ENCODE data around the gene SFMBT2.

DNA sequence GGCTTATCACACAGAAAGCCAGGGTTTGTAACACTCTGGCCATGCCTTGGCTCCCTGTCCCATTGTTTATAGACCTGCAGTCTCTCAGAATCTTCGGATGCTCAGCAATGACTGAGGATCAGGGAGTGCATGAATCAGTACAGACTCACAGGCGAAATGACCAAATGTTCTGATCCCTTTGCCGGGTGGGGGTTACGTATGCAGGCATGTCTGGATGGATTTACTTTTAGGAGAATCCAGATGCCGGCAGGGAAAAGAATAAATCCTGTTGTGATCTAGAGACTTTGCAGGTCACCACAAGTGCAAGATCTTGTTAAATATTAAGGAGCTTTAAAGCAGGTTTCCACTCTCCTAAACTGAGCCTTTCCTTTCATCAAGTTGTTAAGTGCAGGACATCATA, 149.5 kb downstream of the SFMBT2 start:
- TF ChIP-seq, protein P1, sequence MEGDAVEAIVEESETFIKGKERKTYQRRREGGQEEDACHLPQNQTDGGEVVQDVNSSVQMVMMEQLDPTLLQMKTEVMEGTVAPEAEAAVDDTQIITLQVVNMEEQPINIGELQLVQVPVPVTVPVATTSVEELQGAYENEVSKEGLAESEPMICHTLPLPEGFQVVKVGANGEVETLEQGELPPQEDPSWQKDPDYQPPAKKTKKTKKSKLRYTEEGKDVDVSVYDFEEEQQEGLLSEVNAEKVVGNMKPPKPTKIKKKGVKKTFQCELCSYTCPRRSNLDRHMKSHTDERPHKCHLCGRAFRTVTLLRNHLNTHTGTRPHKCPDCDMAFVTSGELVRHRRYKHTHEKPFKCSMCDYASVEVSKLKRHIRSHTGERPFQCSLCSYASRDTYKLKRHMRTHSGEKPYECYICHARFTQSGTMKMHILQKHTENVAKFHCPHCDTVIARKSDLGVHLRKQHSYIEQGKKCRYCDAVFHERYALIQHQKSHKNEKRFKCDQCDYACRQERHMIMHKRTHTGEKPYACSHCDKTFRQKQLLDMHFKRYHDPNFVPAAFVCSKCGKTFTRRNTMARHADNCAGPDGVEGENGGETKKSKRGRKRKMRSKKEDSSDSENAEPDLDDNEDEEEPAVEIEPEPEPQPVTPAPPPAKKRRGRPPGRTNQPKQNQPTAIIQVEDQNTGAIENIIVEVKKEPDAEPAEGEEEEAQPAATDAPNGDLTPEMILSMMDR (IDR thresholded peaks at IDR 0.05), result no peak
- peak; percentile 64 for TF ChIP-seq EP300 (IDR thresholded peaks at IDR 0.05)
- TF ChIP-seq POLR2AphosphoS5 (IDR thresholded peaks at IDR 0.05), result peak in 1 of 2 donors; percentile 26
- TF ChIP-seq POLR2A (IDR thresholded peaks at IDR 0.05; ENCODE audit: low read depth), result no peak

Data from esophagus muscularis mucosa (tissue), 4 donors.